ENCODE measurements around the gene ARRDC1.

DNA sequence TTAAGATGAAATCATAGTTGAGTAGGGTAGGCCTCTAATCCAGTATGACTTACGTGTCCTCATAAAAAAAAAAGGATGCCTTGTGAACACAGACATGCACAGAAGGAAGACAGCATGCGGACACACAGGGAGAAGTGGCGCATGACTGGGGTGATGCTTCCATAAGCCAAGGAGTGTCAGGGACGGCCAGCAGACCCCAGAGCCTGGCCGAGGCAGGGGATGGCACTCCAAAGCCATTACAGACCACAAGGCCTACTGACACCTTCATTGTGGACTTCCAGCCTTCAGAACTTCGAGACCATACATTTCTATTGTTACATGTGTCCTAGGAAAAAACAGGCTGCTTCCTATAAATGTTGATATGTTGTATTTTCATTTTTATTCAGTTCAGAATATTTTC, 33.2 kb downstream of the ARRDC1 start:
- TF ChIP-seq RAD51 (IDR thresholded peaks at IDR 0.05; ENCODE audit: borderline replicate concordance, low read depth) (no peak), NFIC (IDR thresholded peaks at IDR 0.05) (no peak)

All from K562 (cell line).